Muscle layer of colon (tissue), 2 donors: ENCODE results near the gene GTF2F2.

Source experiments
- H3K27ac ChIP-seq: one replicate; pipeline ENCODE4 v1.7.0; 2013; ENCODE audit warnings: low read depth, mild to moderate bottlenecking, low read length, moderate library complexity
- H3K27me3 ChIP-seq, 2 donors: one replicate each; pipeline ENCODE4 v1.7.0; 2013; ENCODE audit warnings: low read length in 2 of 2, mild to moderate bottlenecking in 2 of 2; ENCODE audit not compliant: insufficient read depth in 2 of 2, control insufficient read depth in 1 of 2
- H3K36me3 ChIP-seq: one replicate; pipeline ENCODE4 v1.7.0; 2013; ENCODE audit warnings: mild to moderate bottlenecking, low read length; ENCODE audit not compliant: insufficient read depth
- H3K4me1 ChIP-seq: one replicate; pipeline ENCODE4 v1.7.0; 2013; ENCODE audit warnings: mild to moderate bottlenecking, low read length; ENCODE audit not compliant: insufficient read depth
- H3K4me3 ChIP-seq, 2 donors: one replicate each; pipeline ENCODE4 v1.7.0; 2013; ENCODE audit warnings: low read length in 2 of 2, low read depth in 1 of 2, mild to moderate bottlenecking in 1 of 2, moderate library complexity in 1 of 2
- H3K9ac ChIP-seq: one replicate; pipeline ENCODE4 v1.7.0; 2013; ENCODE audit warnings: low read length
- H3K9me3 ChIP-seq: one replicate; pipeline ENCODE4 v1.7.0; 2013; ENCODE audit warnings: mild to moderate bottlenecking, low read length
- donor health status: abdominal sarcoma.
- donor health status: Adenocarcinoma of cecum.

GTF2F2 gene

DNA sequence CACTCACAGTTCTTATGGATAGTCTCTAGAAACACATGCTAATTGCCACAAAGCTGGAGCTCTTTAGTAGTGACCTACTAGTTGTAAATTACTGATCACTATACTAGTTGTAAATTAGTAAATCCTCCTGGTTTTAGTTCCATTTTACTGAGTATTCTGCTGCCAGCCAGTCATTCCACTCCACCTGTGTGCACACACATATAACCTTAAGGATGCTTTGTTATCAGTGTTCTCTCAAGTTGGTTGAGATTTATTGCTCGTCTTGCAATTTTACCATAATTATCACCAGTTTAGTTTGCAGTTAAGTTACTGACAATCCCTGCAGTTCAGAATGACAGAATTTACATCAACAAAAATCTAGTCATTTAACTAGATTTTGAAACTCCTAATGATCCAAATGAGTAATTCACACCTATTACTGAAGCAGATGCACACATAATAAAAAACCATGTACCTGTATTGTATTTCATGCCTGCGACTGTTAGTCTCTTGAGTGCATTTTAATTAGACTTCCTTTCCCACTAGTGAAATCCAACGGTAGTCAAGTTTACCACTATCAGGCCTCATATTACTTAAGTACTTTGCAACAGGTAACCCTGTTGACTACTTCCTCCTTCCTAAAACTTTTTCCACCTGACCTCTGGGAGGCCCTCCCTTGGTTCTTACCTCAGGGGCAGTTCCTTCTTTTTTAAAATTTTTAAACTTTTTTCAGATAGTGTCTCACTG is 213.1 kb downstream of the GTF2F2 start:
- Histone ChIP-seq H3K27ac (no peak overlapping the region), H3K4me1 (peaks cover 36% of the 10 kb centered on the region)

More for the DNA sequence above, 213.1 kb downstream of the GTF2F2 start:
- Histone ChIP-seq H3K9me3 (no peaks in the 10 kb centered on the region), H3K9ac (no peak overlapping the region), H3K4me3 (no peak overlapping the region), H3K27me3 (no peaks in the 10 kb centered on the region), H3K36me3 (peaks cover 41% of the 10 kb centered on the region)
